Uterus (tissue), 4 donors: ENCODE results near the gene ZMAT5. TPM values are rescaled to one million over a fixed set of nuclear protein-coding genes. Genes with fewer than 3 reads are reported as not detected.

ENCODE experiments used
- DNase-seq, 2 donors: peaks; one replicate each; pipeline ENCODE4 v3.0.0-alpha.2; 2019 to 2020
- H3K27ac ChIP-seq, 2 donors: fragments of 200-600 bp; sonication (generic); 1 replicate in 1 of 2; 2 replicates in 1 of 2; pipeline ENCODE4 v1.5.1; 2016 to 2018
- H3K27me3 ChIP-seq, 2 donors: fragments of 200-600 bp; sonication (generic); one replicate each; pipeline ENCODE4 v1.5.1; 2018 to 2019; ENCODE audit warnings: control low read depth in 1 of 2
- H3K36me3 ChIP-seq, 2 donors: fragments of 200-600 bp; sonication (generic); one replicate each; pipeline ENCODE4 v1.5.1; 2019; ENCODE audit warnings: control low read depth in 1 of 2
- H3K4me1 ChIP-seq, 2 donors: fragments of 200-600 bp; sonication (generic); one replicate each; pipeline ENCODE4 v1.5.1; 2018 to 2019; ENCODE audit warnings: control low read depth in 1 of 2
- H3K4me3 ChIP-seq, 2 donors: fragments of 200-600 bp; sonication (generic); 1 replicate in 1 of 2; 2 replicates in 1 of 2; pipeline ENCODE4 v1.5.1; 2018 to 2019; ENCODE audit warnings: mild to moderate bottlenecking in 1 of 2
- H3K9me3 ChIP-seq, 2 donors: fragments of 200-600 bp; sonication (generic); one replicate each; pipeline ENCODE4 v1.5.1; 2019; ENCODE audit warnings: control low read depth in 1 of 2
- CTCF ChIP-seq, 4 experiments: fragments of 200-600 bp in 2 of 4; fragments of 450-650 bp in 2 of 4; sonication (generic) in 2 of 4; IDR thresholded peaks; one replicate each; pipeline ENCODE4 v1.5.1; 2016 to 2019; ENCODE audit warnings: antibody characterized with exemption in 4 of 4, mild to moderate bottlenecking in 2 of 4, moderate library complexity in 1 of 4
- POLR2A ChIP-seq, 2 donors: fragments of 450-650 bp; IDR thresholded peaks; one replicate each; pipeline ENCODE4 v1.6.1; 2016; ENCODE audit warnings: antibody characterized with exemption in 2 of 2, mild to moderate bottlenecking in 1 of 2, moderate library complexity in 1 of 2
- intact Hi-C: fragments of 100-400 bp; cut with DNase I; formaldehyde crosslinking; loops from one replicate; pipeline ENCODE4 v1.15.1; 2023; ENCODE audit warnings: low total_unique reads
- total RNA-seq, 4 donors: library from RNA; depleted of rRNA in 3 of 4; stranded (reverse); fragments of >200 nt in 3 of 4; gene quantifications; one replicate each; pipeline versions ENCODE4 v1.1.0 to v1.2.4, GENCODE V29; 2014 to 2023
- donor health status: DM: yes; HTN: yes; CAD: no.

The ZMAT5 gene
- total RNA-seq, 4 donors from 2014 or later = 12.0 to 47.4 (median 23.4) TPM

GRCh38 chr22:29798318-29798717, 31.5 kb upstream of the ZMAT5 start:
- peaks cover 0 to 11% of the 10 kb centered on the region in 2 donors for H3K4me1 ChIP-seq
- H3K36me3 ChIP-seq = no peaks in the 10 kb centered on the region
- intact Hi-C loops = no loop called here
- TF ChIP-seq CTCF (IDR thresholded peaks at IDR 0.05) (no peak), POLR2A (IDR thresholded peaks at IDR 0.05) (no peak)
- peak overlapping the region in 1 of 2 donors; percentile 64 for H3K27ac ChIP-seq
- H3K9me3 ChIP-seq = no peaks in the 10 kb centered on the region
- H3K27me3 ChIP-seq = no peaks in the 10 kb centered on the region
- no peak for DNase-seq
- H3K4me3 ChIP-seq = no peak overlapping the region

- H3K27ac ChIP-seq = no peak overlapping the region
- no peaks in the 10 kb centered on the region for H3K36me3 ChIP-seq
- H3K27me3 ChIP-seq = no peaks in the 10 kb centered on the region
- no peaks in the 10 kb centered on the region for H3K9me3 ChIP-seq
- no peak for DNase-seq
- no peak overlapping the region for H3K4me3 ChIP-seq
- intact Hi-C loops = no loop called here
- H3K4me1 ChIP-seq = peaks cover 0 to 11% of the 10 kb centered on the region in 2 donors
- no peak for TF ChIP-seq POLR2A (IDR thresholded peaks at IDR 0.05)
Observed at GRCh38 chr22:29797351-29797750, 30.5 kb upstream of the ZMAT5 start.

- Histone ChIP-seq H3K27ac (no peak overlapping the region), H3K36me3 (no peaks in the 10 kb centered on the region), H3K27me3 (no peaks in the 10 kb centered on the region), H3K4me3 (no peak overlapping the region), H3K4me1 (peaks cover 0 to 11% of the 10 kb centered on the region in 2 donors), H3K9me3 (no peaks in the 10 kb centered on the region)
- DNase-seq = no peak
- TF ChIP-seq CTCF (IDR thresholded peaks at IDR 0.05) = no peak
- TF ChIP-seq POLR2A (IDR thresholded peaks at IDR 0.05) = no peak
- intact Hi-C loops = no loop called here
Observed at GRCh38 chr22:29795663-29796062, 28.9 kb upstream of the ZMAT5 start.

GRCh38 chr22:29793396-29793795, 26.6 kb upstream of the ZMAT5 start:
- H3K36me3 ChIP-seq = no peaks in the 10 kb centered on the region

GRCh38 chr22:29790061-29790460, 23.3 kb upstream of the ZMAT5 start:
- Histone ChIP-seq H3K27ac (no peak overlapping the region), H3K4me1 (peaks cover 0 to 1% of the 10 kb centered on the region in 2 donors), H3K27me3 (no peaks in the 10 kb centered on the region), H3K36me3 (no peaks in the 10 kb centered on the region), H3K9me3 (no peaks in the 10 kb centered on the region), H3K4me3 (no peak overlapping the region)
- no peak for DNase-seq
- intact Hi-C loops = no loop called here
- TF ChIP-seq CTCF (IDR thresholded peaks at IDR 0.05) = no peak

More at GRCh38 chr22:29793396-29793795, 26.6 kb upstream of the ZMAT5 start:
- Histone ChIP-seq H3K27ac (no peak overlapping the region), H3K27me3 (no peaks in the 10 kb centered on the region), H3K4me3 (no peak overlapping the region), H3K9me3 (no peaks in the 10 kb centered on the region), H3K4me1 (peaks cover 0 to 4% of the 10 kb centered on the region in 2 donors)
- no peak for TF ChIP-seq POLR2A (IDR thresholded peaks at IDR 0.05)
- no peak for TF ChIP-seq CTCF (IDR thresholded peaks at IDR 0.05)
- no peak for DNase-seq
- intact Hi-C loops = no loop called here
